Measurements from ENCODE around the gene TMEM50B.

- TF ChIP-seq CTCF (IDR thresholded peaks at IDR 0.05; ENCODE audit: borderline replicate concordance, extremely low read depth, low read length, poor library complexity, severe bottlenecking): no peak
- no peak for TF ChIP-seq EZH2 (IDR thresholded peaks at IDR 0.05; ENCODE audit: borderline replicate concordance, low read depth, low read length, severe bottlenecking)
These were observed 44.9 kb downstream of the TMEM50B start for GRCh38 chr21:33434770-33435360.
